H1 (cell line): ENCODE measurements around the gene ZNF823. TPM values are rescaled to one million over a fixed set of nuclear protein-coding genes. Genes with fewer than 3 reads are reported as not detected.
A peak's percentile ranks its signal among the peaks of the same experiment; 100 is the strongest.

Experiments
- CTCF ChIA-PET: fragments of 300-600 bp; sonication (Branson Sonifier 250); formaldehyde crosslinking; loops from one replicate; lab custom pipeline; 2021; ENCODE audit not compliant: partially characterized antibody; lab: Charles Lee
- POLR2A ChIA-PET: fragments of 300-600 bp; sonication (Branson Sonifier 250); formaldehyde crosslinking; loops from one replicate; lab custom pipeline; 2021; ENCODE audit warnings: inconsistent platforms; ENCODE audit not compliant: partially characterized antibody; lab: Charles Lee
- DNase-seq, 2 experiments: peaks; one replicate each; pipeline versions ENCODE4 v3.0.0 to v3.0.0-alpha.2; 2010 to 2022; ENCODE audit warnings: low spot score in 2 of 2, low read depth in 1 of 2, mixed read lengths in 1 of 2
- FAIRE-seq: peaks from 2 replicates; lab custom pipeline; 2011; peaks lifted over from hg19 to GRCh38; lab: Jason Lieb, UNC
- H2AFZ ChIP-seq: 2 replicates; pipeline ENCODE4 v1.8.1; 2012; ENCODE audit warnings: low read length, inconsistent platforms
- H2AK5ac ChIP-seq: 2 replicates; pipeline ENCODE4 v1.6.1; 2013; ENCODE audit warnings: low read depth, low read length
- H2BK120ac ChIP-seq: replicated peaks from 2 replicates; pipeline ENCODE3; 2013; ENCODE audit warnings: low read depth, low read length, inconsistent platforms
- H2BK12ac ChIP-seq: 2 replicates; pipeline ENCODE4 v1.6.1; 2013; ENCODE audit warnings: low read depth, low read length
- H2BK15ac ChIP-seq: 2 replicates; pipeline ENCODE4 v1.6.1; 2013; ENCODE audit warnings: low read length
- H2BK20ac ChIP-seq: 2 replicates; pipeline ENCODE4 v1.6.1; 2013; ENCODE audit warnings: low read length
- H2BK5ac ChIP-seq: 2 replicates; pipeline ENCODE4 v1.6.1; 2013; ENCODE audit warnings: low read depth, low read length
- H3K14ac ChIP-seq: 2 replicates; pipeline ENCODE4 v1.6.1; 2013; ENCODE audit warnings: inconsistent platforms; ENCODE audit not compliant: insufficient read length
- H3K18ac ChIP-seq: 2 replicates; pipeline ENCODE4 v1.6.1; 2013; ENCODE audit warnings: low read length; ENCODE audit errors: extremely low read depth
- H3K23ac ChIP-seq: 2 replicates; pipeline ENCODE4 v1.6.1; 2013; ENCODE audit warnings: inconsistent platforms; ENCODE audit not compliant: insufficient read length
- H3K23me2 ChIP-seq: 2 replicates; pipeline ENCODE4 v1.6.1; 2013; ENCODE audit warnings: low read depth, low read length
- H3K27ac ChIP-seq: 2 replicates; pipeline ENCODE4 v1.6.1; 2011; ENCODE audit warnings: low read depth, low read length, inconsistent platforms
- H3K27me3 ChIP-seq, 4 experiments: replicated peaks in 1 of 4; 1 replicate in 1 of 4; 2 replicates in 3 of 4; pipeline versions ENCODE4 v1.6.1 to v1.8.1; 2011 to 2013; ENCODE audit warnings: low read length in 3 of 4, mild to moderate bottlenecking in 3 of 4, inconsistent platforms in 2 of 4, mixed read lengths in 2 of 4, moderate library complexity in 1 of 4; ENCODE audit not compliant: control insufficient read depth in 3 of 4, insufficient read depth in 3 of 4; ENCODE audit errors: extremely low read depth in 1 of 4
- H3K36me3 ChIP-seq, 4 experiments: 2 replicates each; pipeline versions ENCODE4 v1.6.1 to v1.8.1; 2011 to 2013; ENCODE audit warnings: mild to moderate bottlenecking in 4 of 4, low read length in 3 of 4, moderate library complexity in 2 of 4, control low read depth in 1 of 4, inconsistent platforms in 1 of 4; ENCODE audit not compliant: insufficient read depth in 4 of 4, control insufficient read depth in 2 of 4
- H3K4ac ChIP-seq: replicated peaks from 2 replicates; pipeline ENCODE3; 2013; ENCODE audit warnings: low read length, low read depth, mixed read lengths, inconsistent platforms; ENCODE audit not compliant: insufficient read length
- H3K4me1 ChIP-seq, 4 experiments: replicated peaks in 1 of 4; 1 replicate in 1 of 4; 2 replicates in 3 of 4; pipeline versions ENCODE4 v1.6.1 to v1.8.1; 2011 to 2013; ENCODE audit warnings: low read length in 3 of 4, inconsistent platforms in 2 of 4, mixed read lengths in 1 of 4; ENCODE audit not compliant: insufficient read depth in 4 of 4, control insufficient read depth in 3 of 4
- H3K4me2 ChIP-seq, 2 experiments: 2 replicates each; pipeline versions ENCODE4 v1.6.1 to v1.8.1; 2011 to 2013; ENCODE audit warnings: low read depth in 2 of 2, low read length in 2 of 2, control low read depth in 1 of 2, inconsistent platforms in 1 of 2, mild to moderate bottlenecking in 1 of 2; ENCODE audit not compliant: insufficient read depth in 1 of 2
- H3K4me3 ChIP-seq, 4 experiments: fragments of 200-600, 300-600 bp in 1 of 4; sonication (generic), shearing (Covaris generic), sonication (Bioruptor Twin) in 1 of 4; 2 replicates each; pipeline versions ENCODE4 v1.5.1 to v1.8.1; 2011 to 2016; ENCODE audit warnings: low read length in 4 of 4, low read depth in 3 of 4, control low read depth in 2 of 4, inconsistent platforms in 2 of 4, mild to moderate bottlenecking in 2 of 4, mixed read lengths in 1 of 4, moderate library complexity in 1 of 4; ENCODE audit not compliant: insufficient read depth in 2 of 4; ENCODE audit errors: extremely low read depth in 1 of 4
- H3K56ac ChIP-seq: replicated peaks from 2 replicates; pipeline ENCODE3; 2013; ENCODE audit warnings: low read depth, mild to moderate bottlenecking, mixed read lengths, low read length, inconsistent platforms; ENCODE audit not compliant: insufficient read length
- H3K79me1 ChIP-seq: 2 replicates; pipeline ENCODE4 v1.6.1; 2013; ENCODE audit warnings: low read depth, low read length, control low read depth
- H3K79me2 ChIP-seq, 2 experiments: 2 replicates each; pipeline versions ENCODE4 v1.6.1 to v1.8.1; 2012 to 2013; ENCODE audit warnings: low read length in 2 of 2, mild to moderate bottlenecking in 2 of 2, inconsistent platforms in 1 of 2; ENCODE audit not compliant: insufficient read depth in 2 of 2, control insufficient read depth in 1 of 2
- H3K9ac ChIP-seq, 4 experiments: replicated peaks in 1 of 4; 1 replicate in 1 of 4; 2 replicates in 3 of 4; pipeline versions ENCODE4 v1.6.1 to v1.8.1; 2011 to 2013; ENCODE audit warnings: low read depth in 3 of 4, low read length in 3 of 4, control low read depth in 2 of 4, mild to moderate bottlenecking in 2 of 4, moderate library complexity in 2 of 4, inconsistent platforms in 1 of 4; ENCODE audit errors: extremely low read depth in 1 of 4
- H3K9me3 ChIP-seq, 2 experiments: 2 replicates each; pipeline versions ENCODE4 v1.6.1 to v1.8.1; 2012 to 2013; ENCODE audit warnings: mild to moderate bottlenecking in 2 of 2, moderate library complexity in 2 of 2, control low read depth in 1 of 2, inconsistent platforms in 1 of 2, low read depth in 1 of 2, low read length in 1 of 2, mixed read lengths in 1 of 2; ENCODE audit not compliant: insufficient read depth in 2 of 2
- H4K20me1 ChIP-seq, 2 experiments: replicated peaks in 1 of 2; 2 replicates each; pipeline versions ENCODE3 to v1.8.1; 2011 to 2013; ENCODE audit warnings: inconsistent platforms in 2 of 2, low read length in 2 of 2, mild to moderate bottlenecking in 1 of 2; ENCODE audit not compliant: insufficient read depth in 2 of 2, control insufficient read depth in 1 of 2
- H4K5ac ChIP-seq: 2 replicates; pipeline ENCODE4 v1.6.1; 2013; ENCODE audit warnings: low read length, low read depth, mixed read lengths, inconsistent platforms; ENCODE audit not compliant: insufficient read length
- H4K8ac ChIP-seq: 2 replicates; pipeline ENCODE4 v1.8.0; 2013; ENCODE audit warnings: mild to moderate bottlenecking, moderate library complexity, low read length, inconsistent platforms; ENCODE audit not compliant: insufficient read depth; ENCODE audit errors: extremely low read depth
- H4K91ac ChIP-seq: replicated peaks from 2 replicates; pipeline ENCODE3; 2013; ENCODE audit warnings: low read length, mixed read lengths, inconsistent platforms; ENCODE audit not compliant: insufficient read length
- ASH2L ChIP-seq: fragments of 200-600, 300-600 bp; sonication (generic); IDR thresholded peaks from one replicate; pipeline ENCODE4 v1.7.1; 2017; ENCODE audit warnings: low read length
- EZH2 ChIP-seq: fragments of 200-600 bp; sonication (generic); IDR thresholded peaks from 2 replicates; pipeline ENCODE4 v1.7.1; 2012; ENCODE audit warnings: low read depth, mild to moderate bottlenecking, moderate library complexity, low read length, inconsistent platforms; ENCODE audit not compliant: severe bottlenecking
- JUN ChIP-seq: IDR thresholded peaks from 2 replicates; pipeline ENCODE4 v1.6.1; 2011; ENCODE audit warnings: low read depth, mild to moderate bottlenecking, improper control_type of control experiment, low read length
- KDM5A ChIP-seq: fragments of 200-600 bp; IDR thresholded peaks from 2 replicates; pipeline ENCODE4 v1.7.1; 2012; ENCODE audit warnings: mild to moderate bottlenecking, low read length, inconsistent platforms, mixed read lengths
- MAFK ChIP-seq: IDR thresholded peaks from 2 replicates; pipeline ENCODE4 v1.6.1; 2012; ENCODE audit warnings: low read depth, mild to moderate bottlenecking, improper control_type of control experiment, low read length
- MAX ChIP-seq: IDR thresholded peaks from 2 replicates; pipeline ENCODE4 v1.6.1; 2012; ENCODE audit warnings: inconsistent platforms
- POLR2AphosphoS5 ChIP-seq: IDR thresholded peaks from 2 replicates; pipeline ENCODE4 v1.6.1; 2011; ENCODE audit warnings: low read depth, low read length
- RAD21 ChIP-seq, 2 experiments: IDR thresholded peaks in 1 of 2; conservative IDR thresholded peaks in 1 of 2; 2 replicates each; pipeline ENCODE4 v1.6.1; 2011; ENCODE audit warnings: low read depth in 2 of 2, low read length in 2 of 2, improper control_type of control experiment in 1 of 2, inconsistent platforms in 1 of 2, mild to moderate bottlenecking in 1 of 2, moderate library complexity in 1 of 2
- RBBP5 ChIP-seq: IDR thresholded peaks from 2 replicates; pipeline ENCODE4 v1.7.1; 2012; ENCODE audit warnings: low read depth, mild to moderate bottlenecking, inconsistent platforms, low read length, moderate library complexity, borderline replicate concordance
- SP4 ChIP-seq: IDR thresholded peaks from 2 replicates; pipeline ENCODE4 v1.6.1; 2012; ENCODE audit warnings: low read length, inconsistent platforms
- SUZ12 ChIP-seq: fragments of 200-600 bp; sonication (generic); IDR thresholded peaks from 2 replicates; pipeline ENCODE4 v1.6.1; 2012; ENCODE audit warnings: mild to moderate bottlenecking, inconsistent platforms, low read length, moderate library complexity, mixed read lengths
- TCF12 ChIP-seq: IDR thresholded peaks from 2 replicates; pipeline ENCODE4 v1.6.1; 2011; ENCODE audit warnings: low read depth, mild to moderate bottlenecking, low read length
- WGBS, 2 experiments: shearing (Covaris generic) in 1 of 2; methylation state at CpG; one replicate each; pipeline versions ENCODE4 v1.1.6 to v1.1.7; 2013 to 2015; ENCODE audit warnings: low lambda C conversion rate in 2 of 2, mixed read lengths in 2 of 2, inconsistent platforms in 1 of 2, low coverage in 1 of 2, missing lambda C conversion rate in 1 of 2; ENCODE audit not compliant: insufficient replicate concordance in 2 of 2, insufficient coverage in 1 of 2, insufficient read length in 1 of 2; ENCODE audit errors: extremely low coverage in 1 of 2, missing lambda C conversion rate in 1 of 2; 5-methylcytosine and 5-hydroxymethylcytosine counted together
- polyA plus RNA-seq, 7 experiments: library from polyadenylated mRNA; depleted of rRNA in 3 of 7; stranded (reverse) in 5 of 7; unstranded in 2 of 7; fragments of >200 nt in 5 of 7; fragments of 200-250 nt in 2 of 7; gene quantifications; 1 replicate in 5 of 7; 2 replicates in 1 of 7; 4 replicates in 1 of 7; pipeline versions ENCODE4 v1.2.1 to v1.2.3, GENCODE V29; 2011 to 2013; ENCODE audit warnings: missing spikeins in 2 of 7, mixed read lengths in 2 of 7
- total RNA-seq: library from RNA; stranded (reverse); fragmentation: NEBNext Ultra II Directional; extraction: Animal tissue kit (Norgen Biotek cat#: 25700); gene quantifications from 2 replicates; pipeline ENCODE4 v1.2.1, GENCODE V29; 2021

The ZNF823 gene
- total and polyA plus RNA-seq, 2 of the 8 experiments (the other 6 are each of a cell fraction or from before 2014, with no cell fraction given) = 0.73 to 2.4 TPM

- Histone ChIP-seq H3K23me2 (peaks cover 5% of the 10 kb centered on the region), H2BK5ac (no peak overlapping the region), H3K79me1 (no peaks in the 10 kb centered on the region), H2AK5ac (no peak overlapping the region), H3K9ac (0 out of 7 replicates have a peak overlapping the region, but pooled peaks of 1 of the 4 experiments have one; percentile 5), H4K8ac (peak overlapping the region; percentile 88; the same call in 1 of the 2 replicates), H4K20me1 (no peaks in the 10 kb centered on the region), H3K27ac (no peak overlapping the region), H4K5ac (no peak overlapping the region), H3K23ac (no peak overlapping the region), H3K4me3 (peak overlapping the region; percentile 46 to 72 (median 68)), H2AFZ (peak overlapping the region; percentile 92; the same call in 1 of the 2 replicates), H3K4ac (no peak overlapping the region), H3K79me2 (no peaks in the 10 kb centered on the region), H3K27me3 (peaks cover 0 to 3% (median 1%) of the 10 kb centered on the region in 4 experiments; a peak in 1 of 7 replicates), H3K36me3 (peaks cover 0 to 6% (median 0%) of the 10 kb centered on the region in 4 experiments; a peak in 1 of 8 replicates), H2BK15ac (no peak overlapping the region), H3K14ac (no peak overlapping the region), H3K9me3 (peaks cover 4 to 12% of the 10 kb centered on the region in 2 experiments; a peak in 2 of 4 replicates), H3K56ac (no peak overlapping the region), H3K4me2 (peak overlapping the region; percentile 73 to 99), H2BK12ac (no peak overlapping the region; the same call in 1 of the 2 replicates), H3K4me1 (peaks cover 0 to 3% (median 0%) of the 10 kb centered on the region in 4 experiments; a peak in 2 of 7 replicates), H2BK120ac (no peak overlapping the region), H2BK20ac (no peak overlapping the region), H3K18ac (no peak overlapping the region), H4K91ac (no peak overlapping the region)
- POLR2A ChIA-PET = interaction anchor here (0.6 to 1.1 kb wide), 4 partner anchors 21 to 140 kb away, joined by 3 read pairs; partner anchors contain the start of genes ZNF440 and ZNF823
- DNase-seq (peak; percentile 44 to 80), FAIRE-seq (peak; percentile 74)
- WGBS, 2 experiments = 7% methylated on average over 11 of the region's 14 CpGs; no CpG with 5 or more reads in 1 of the 2 experiments
- CTCF ChIA-PET = interaction anchor here (0.6 to 3.0 kb wide), 21 partner anchors 10 to 416 kb away, joined by 3 to 20 read pairs (median 4); partner anchors contain the start of gene ZNF491
- no peak for TF ChIP-seq RBBP5
- TF ChIP-seq SUZ12 = no peak
- TF ChIP-seq MAX = peak; percentile 48; the same call in 1 of the 2 replicates
- TF ChIP-seq POLR2AphosphoS5 = no peak
- no peak for TF ChIP-seq TCF12
- TF ChIP-seq KDM5A = 0 out of 2 replicates have a peak, but pooled peaks have one; percentile 28
- TF ChIP-seq SP4 = no peak
- TF ChIP-seq ASH2L = peak; percentile 58
- TF ChIP-seq MAFK = no peak
- TF ChIP-seq RAD21 (IDR thresholded peaks at IDR 0.05 in 1 of 2, conservative IDR thresholded peaks at IDR 0.05 in 1 of 2; ENCODE audit: low read depth in 2 of 2, low read length in 2 of 2) = peak; percentile 83 to 88
- no peak for TF ChIP-seq EZH2
- no peak for TF ChIP-seq JUN
These were observed 65.1 kb downstream of the ZNF823 start for GRCh38 chr19:11673608-11674041.
